PFSK-1 (cell line): ENCODE data around the gene LOC128125822.

Experiments
- FOXP2 ChIP-seq: optimal IDR thresholded peaks from 2 replicates; pipeline ENCODE3; 2011; ENCODE audit warnings: borderline replicate concordance, control low read depth, inconsistent platforms; ENCODE audit not compliant: insufficient read depth; ENCODE audit errors: extremely low read length, extremely low read depth
- POLR2AphosphoS5 ChIP-seq: IDR thresholded peaks from 2 replicates; pipeline ENCODE4 v1.6.1; 2012; ENCODE audit warnings: low read depth, mild to moderate bottlenecking, control low read depth, low read length, moderate library complexity
- REST ChIP-seq, 2 experiments: IDR thresholded peaks; 2 replicates each; pipeline versions ENCODE4 v1.6.1 to v1.8.0; 2011 to 2012; ENCODE audit warnings: low read depth in 2 of 2, low read length in 2 of 2, control low read depth in 1 of 2, inconsistent platforms in 1 of 2, mild to moderate bottlenecking in 1 of 2, moderate library complexity in 1 of 2; ENCODE audit not compliant: insufficient read depth in 1 of 2
- SIN3A ChIP-seq: IDR thresholded peaks from 2 replicates; pipeline ENCODE4 v1.6.1; 2012; ENCODE audit warnings: mild to moderate bottlenecking, low read length, moderate library complexity, borderline replicate concordance; ENCODE audit not compliant: insufficient read depth
- TAF1 ChIP-seq: IDR thresholded peaks from 2 replicates; pipeline ENCODE4 v1.6.1; 2012; ENCODE audit warnings: low read length, control low read depth, borderline replicate concordance; ENCODE audit not compliant: insufficient read depth

Gene LOC128125822

GRCh38 chr6:63615590-63615989, 43.3 kb downstream of the LOC128125822 start:
- no peak for TF ChIP-seq SIN3A
- TF ChIP-seq REST (IDR thresholded peaks at IDR 0.05; ENCODE audit: insufficient read depth in 1 of 2, low read depth in 2 of 2, low read length in 2 of 2): no peak
- TF ChIP-seq TAF1: no peak
- TF ChIP-seq POLR2AphosphoS5: no peak
- TF ChIP-seq FOXP2: no peak
